GM19193 (cell line): ENCODE measurements around the gene DNAI2.

Experiments used
- POLR2A ChIP-seq: IDR thresholded peaks from 4 replicates; pipeline ENCODE4 v1.6.1; 2011; ENCODE audit not compliant: insufficient read depth, insufficient read length; ENCODE audit errors: extremely low read depth

The DNAI2 gene

DNA sequence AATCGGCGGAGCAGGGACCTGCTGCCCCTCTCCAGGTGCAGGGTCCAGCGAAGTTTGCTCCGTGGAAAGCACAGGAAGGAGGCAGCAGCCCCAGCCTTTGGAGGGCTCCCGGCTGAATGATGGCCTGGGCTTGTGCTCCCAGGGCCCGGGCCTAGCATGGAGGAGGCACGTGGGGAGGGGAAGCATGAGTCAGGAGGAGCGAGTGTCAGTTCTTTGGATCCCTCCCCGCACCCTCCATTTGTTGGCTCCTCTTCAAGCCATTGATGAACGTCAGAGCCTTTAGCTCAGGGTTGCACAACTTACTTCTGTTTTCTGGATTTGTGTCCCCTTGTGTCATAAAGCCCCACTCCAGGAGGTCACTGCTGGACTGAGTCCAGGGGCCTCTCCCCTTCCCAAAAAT lies 34.9 kb upstream of the DNAI2 start:
- TF ChIP-seq POLR2A, result no peak

DNA sequence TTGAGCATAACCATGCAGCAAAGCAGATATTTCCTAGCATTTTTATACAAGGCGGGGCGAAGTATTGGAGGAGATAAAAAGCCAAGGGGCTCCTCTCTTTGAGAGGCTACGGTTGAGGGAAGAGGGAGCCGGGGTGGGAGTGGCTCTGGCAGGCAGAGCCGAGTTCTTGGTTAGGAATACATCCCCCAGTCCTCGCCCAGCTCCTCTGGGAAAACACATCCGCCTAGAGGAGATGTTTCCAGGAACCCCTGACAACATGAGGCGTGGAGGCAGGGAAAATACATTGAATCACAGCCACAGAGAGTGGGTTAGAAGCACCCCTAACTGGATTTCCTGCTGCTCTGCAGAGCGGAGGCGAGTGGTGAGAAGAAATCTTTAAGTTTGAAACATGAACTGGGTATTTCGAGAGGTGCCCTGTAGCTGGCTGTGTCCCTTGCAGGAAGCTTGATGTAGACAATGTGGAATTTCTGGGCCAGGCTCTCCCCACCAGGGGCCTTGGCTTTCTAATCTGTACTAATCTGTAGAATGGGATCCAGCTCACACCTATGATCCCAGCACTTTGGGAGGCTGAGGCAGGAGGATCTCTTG lies 33.3 kb upstream of the DNAI2 start:
- no peak for TF ChIP-seq POLR2A

GRCh38 chr17:74241431-74241830 lies 32.6 kb upstream of the DNAI2 start:
- TF ChIP-seq POLR2A, result no peak

- no peak for TF ChIP-seq POLR2A
Observed at GRCh38 chr17:74241847-74242246, 32.2 kb upstream of the DNAI2 start.

GRCh38 chr17:74243013-74243755 lies 30.9 kb upstream of the DNAI2 start:
- no peak for TF ChIP-seq POLR2A

- TF ChIP-seq POLR2A, result no peak
Observed at GRCh38 chr17:74244128-74244527, 29.9 kb upstream of the DNAI2 start.

DNA sequence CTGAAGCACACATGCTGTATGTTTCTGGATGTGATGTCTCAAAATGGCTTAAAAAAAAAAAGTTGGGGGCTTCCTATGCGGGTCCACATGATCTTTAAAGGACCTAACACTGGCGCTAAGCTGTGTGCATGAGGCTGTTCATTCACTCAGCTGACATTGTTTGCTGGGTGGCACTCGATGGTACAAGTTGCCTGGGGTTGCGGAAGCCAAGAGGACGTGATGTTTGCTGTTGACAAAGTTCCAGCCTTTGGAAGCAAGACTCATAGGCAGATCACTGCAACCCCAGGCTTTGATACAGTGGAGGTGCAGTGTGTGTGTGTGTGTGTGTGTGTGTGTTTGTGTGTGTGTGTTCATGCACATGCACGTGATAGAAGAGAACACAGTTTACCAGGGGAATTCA lies 29.5 kb upstream of the DNAI2 start:
- no peak for TF ChIP-seq POLR2A

GRCh38 chr17:74245145-74245831 lies 28.7 kb upstream of the DNAI2 start:
- TF ChIP-seq POLR2A, result no peak

DNA sequence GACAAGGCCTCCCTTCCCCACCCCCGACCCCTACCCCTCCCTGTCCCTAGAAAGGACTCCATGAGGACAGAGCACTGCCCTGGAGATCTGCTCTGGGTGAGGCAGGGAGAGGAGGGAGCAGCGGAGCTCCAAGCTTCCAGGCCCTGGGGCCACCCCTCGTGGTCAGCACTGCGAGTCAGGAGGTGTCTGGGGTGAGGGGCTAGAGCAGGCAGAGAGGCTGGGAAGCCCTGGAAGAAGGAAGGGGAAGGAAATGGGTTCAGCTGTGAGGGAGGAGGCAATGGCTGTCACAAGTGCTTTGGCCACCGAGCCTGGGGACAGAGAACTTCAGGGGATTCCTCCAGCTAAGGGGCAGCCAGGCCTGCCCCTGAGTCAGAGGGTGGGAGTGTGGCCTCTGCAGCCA lies 28.2 kb upstream of the DNAI2 start:
- TF ChIP-seq POLR2A, result no peak

- TF ChIP-seq POLR2A, result no peak
Observed at GRCh38 chr17:74249590-74250270, 24.3 kb upstream of the DNAI2 start.

GRCh38 chr17:74250324-74250995 lies 23.6 kb upstream of the DNAI2 start:
- no peak for TF ChIP-seq POLR2A

DNA sequence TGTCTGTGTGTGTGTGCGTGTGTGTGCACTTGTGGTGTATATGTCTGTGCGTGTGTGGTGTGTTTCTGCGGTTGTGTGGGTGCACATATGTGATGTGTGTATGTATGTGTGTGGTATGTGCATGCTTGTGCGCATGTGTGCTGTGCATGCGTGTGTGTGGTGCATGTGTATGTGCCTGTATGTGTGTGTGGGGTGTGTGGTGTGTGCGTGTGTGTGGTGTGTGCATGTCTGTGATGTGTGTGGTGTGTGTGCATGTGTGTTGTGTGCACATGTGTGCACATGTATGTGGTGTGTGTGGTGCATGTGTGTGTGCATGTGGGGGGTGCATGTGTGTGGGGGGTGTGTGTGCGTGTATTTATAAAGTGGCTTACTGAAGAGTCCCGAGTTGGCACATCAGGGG lies 23.0 kb upstream of the DNAI2 start:
- no peak for TF ChIP-seq POLR2A

GRCh38 chr17:74251569-74251968 lies 22.5 kb upstream of the DNAI2 start:
- TF ChIP-seq POLR2A, result no peak

- TF ChIP-seq POLR2A, result no peak
Observed at GRCh38 chr17:74252211-74252610, 21.8 kb upstream of the DNAI2 start.

DNA sequence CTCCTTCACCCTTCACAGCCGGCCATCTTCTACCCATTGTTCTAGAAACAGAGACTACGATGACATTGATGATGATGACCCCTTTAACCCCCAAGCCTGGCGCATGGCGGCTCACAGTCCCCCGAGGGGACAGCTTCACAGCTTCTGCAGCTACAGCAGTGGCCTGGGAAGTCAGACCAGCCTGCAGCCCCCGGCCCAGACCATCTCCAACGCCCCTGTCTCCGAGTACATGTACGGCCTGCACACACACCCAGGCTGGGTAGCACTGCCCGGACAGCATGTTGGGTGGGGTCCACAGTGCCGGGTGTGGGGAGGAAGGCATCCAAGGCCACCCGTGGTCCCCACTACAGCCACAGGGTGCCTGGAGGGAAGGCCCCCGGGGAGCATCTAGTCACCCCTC lies 21.0 kb upstream of the DNAI2 start:
- TF ChIP-seq POLR2A, result no peak
